ENCODE measurements around the gene TBC1D1.

Gene TBC1D1

GRCh38 chr4:38153387-38153760, 262.5 kb downstream of the TBC1D1 start:
- TF ChIP-seq CTCF (IDR thresholded peaks at IDR 0.05; ENCODE audit: insufficient read depth, low read length, poor library complexity, severe bottlenecking) = no peak
- no peaks in the 10 kb centered on the region for H3K27me3 ChIP-seq (replicated peaks; ENCODE audit: control insufficient read depth, insufficient read depth, low read length)
- H3K4me3 ChIP-seq (replicated peaks; ENCODE audit: low read depth, low read length) = no peak overlapping the region
- DNase-seq (ENCODE audit: extremely low read depth, insufficient read length) = no peak
- no peaks in the 10 kb centered on the region for H3K36me3 ChIP-seq (ENCODE audit: control insufficient read depth, insufficient read depth, low read length)

GRCh38 chr4:38154252-38154651, 263.4 kb downstream of the TBC1D1 start:
- DNase-seq (ENCODE audit: extremely low read depth, insufficient read length) = no peak
- no peaks in the 10 kb centered on the region for H3K27me3 ChIP-seq (replicated peaks; ENCODE audit: control insufficient read depth, insufficient read depth, low read length)

GRCh38 chr4:38154681-38155588, 264.1 kb downstream of the TBC1D1 start:
- DNase-seq (ENCODE audit: extremely low read depth, insufficient read length) = no peak
- Histone ChIP-seq H3K36me3 (ENCODE audit: control insufficient read depth, insufficient read depth, low read length) (no peaks in the 10 kb centered on the region), H3K4me3 (replicated peaks; ENCODE audit: low read depth, low read length) (no peak overlapping the region), H3K27me3 (replicated peaks; ENCODE audit: control insufficient read depth, insufficient read depth, low read length) (no peaks in the 10 kb centered on the region)
- no peak for TF ChIP-seq CTCF (IDR thresholded peaks at IDR 0.05; ENCODE audit: insufficient read depth, low read length, poor library complexity, severe bottlenecking)

More at GRCh38 chr4:38154252-38154651, 263.4 kb downstream of the TBC1D1 start:
- no peak overlapping the region for H3K4me3 ChIP-seq (replicated peaks; ENCODE audit: low read depth, low read length)
- no peaks in the 10 kb centered on the region for H3K36me3 ChIP-seq (ENCODE audit: control insufficient read depth, insufficient read depth, low read length)
- no peak for TF ChIP-seq CTCF (IDR thresholded peaks at IDR 0.05; ENCODE audit: insufficient read depth, low read length, poor library complexity, severe bottlenecking)

GRCh38 chr4:38155589-38156294, 264.9 kb downstream of the TBC1D1 start:
- Histone ChIP-seq H3K36me3 (ENCODE audit: control insufficient read depth, insufficient read depth, low read length) (no peaks in the 10 kb centered on the region), H3K4me3 (replicated peaks; ENCODE audit: low read depth, low read length) (no peak overlapping the region), H3K27me3 (replicated peaks; ENCODE audit: control insufficient read depth, insufficient read depth, low read length) (no peaks in the 10 kb centered on the region)
- no peak for TF ChIP-seq CTCF (IDR thresholded peaks at IDR 0.05; ENCODE audit: insufficient read depth, low read length, poor library complexity, severe bottlenecking)
- no peak for DNase-seq (ENCODE audit: extremely low read depth, insufficient read length)

GRCh38 chr4:38157592-38157991, 266.7 kb downstream of the TBC1D1 start:
- Histone ChIP-seq H3K4me3 (replicated peaks; ENCODE audit: low read depth, low read length) (no peak overlapping the region), H3K27me3 (replicated peaks; ENCODE audit: control insufficient read depth, insufficient read depth, low read length) (no peaks in the 10 kb centered on the region), H3K36me3 (ENCODE audit: control insufficient read depth, insufficient read depth, low read length) (no peaks in the 10 kb centered on the region)
- DNase-seq (ENCODE audit: extremely low read depth, insufficient read length) = no peak
- TF ChIP-seq CTCF (IDR thresholded peaks at IDR 0.05; ENCODE audit: insufficient read depth, low read length, poor library complexity, severe bottlenecking) = no peak
